NCI-H526 treated with DMSO at 0.1 percent for 48 hours (cell line): Measurements from ENCODE around the gene LOXHD1.

Experiments used
- DNase-seq: peaks from one replicate; lab custom pipeline; 2025; lab: John Stamatoyannopoulos, UW

The LOXHD1 gene

GRCh38 chr18:46547520-46547919, 109.5 kb downstream of the LOXHD1 start:
- no peak for DNase-seq

DNA sequence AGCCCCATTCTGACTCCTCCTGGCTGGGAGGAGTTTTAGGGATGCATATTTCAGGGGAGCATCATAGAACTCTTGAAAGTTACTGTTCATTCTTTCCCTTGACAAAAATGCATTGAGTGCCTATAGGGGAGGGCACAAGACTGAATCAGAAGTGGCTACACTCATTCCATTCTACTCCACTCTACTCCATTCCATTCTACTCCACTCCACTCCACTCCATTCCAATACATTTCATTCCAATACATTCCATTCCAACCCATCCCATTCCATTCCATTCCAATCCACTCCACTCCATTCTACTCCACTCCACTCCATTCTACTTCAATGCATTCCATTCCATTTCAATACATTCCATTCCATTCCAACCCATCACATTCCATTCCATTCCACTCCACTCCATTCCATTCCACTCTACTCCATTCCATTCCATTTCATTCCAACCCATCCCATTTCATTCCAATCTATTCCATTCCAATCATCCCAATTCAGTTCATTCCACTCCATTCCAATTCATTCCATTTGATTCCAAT, 110.8 kb downstream of the LOXHD1 start:
- DNase-seq, result no peak

DNA sequence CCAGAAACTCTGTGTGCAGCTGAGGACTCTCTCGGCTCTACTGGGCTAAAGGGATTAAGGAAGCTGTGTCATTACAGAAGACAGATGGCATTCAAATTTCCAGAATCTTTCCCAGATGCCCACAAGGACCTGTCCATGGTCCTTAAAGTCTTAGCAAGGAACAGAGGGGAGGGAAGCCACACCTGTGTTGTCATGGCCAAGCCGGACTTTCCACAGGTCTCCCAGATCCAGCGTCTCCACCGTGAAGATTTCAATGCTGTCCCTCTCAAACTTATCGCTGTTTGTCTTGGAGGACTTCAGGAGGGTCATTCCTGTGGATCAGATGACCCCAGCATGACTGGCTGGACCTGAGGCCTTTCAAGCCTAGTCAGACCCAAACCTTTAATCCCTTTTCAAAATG, 114.5 kb downstream of the LOXHD1 start:
- no peak for DNase-seq

GRCh38 chr18:46541626-46542189, 115.3 kb downstream of the LOXHD1 start:
- DNase-seq, result no peak

- DNase-seq, result no peak
Measured at GRCh38 chr18:46538376-46538775, 118.6 kb downstream of the LOXHD1 start.

- no peak for DNase-seq
Measured at GRCh38 chr18:46536215-46536874, 120.7 kb downstream of the LOXHD1 start.

DNA sequence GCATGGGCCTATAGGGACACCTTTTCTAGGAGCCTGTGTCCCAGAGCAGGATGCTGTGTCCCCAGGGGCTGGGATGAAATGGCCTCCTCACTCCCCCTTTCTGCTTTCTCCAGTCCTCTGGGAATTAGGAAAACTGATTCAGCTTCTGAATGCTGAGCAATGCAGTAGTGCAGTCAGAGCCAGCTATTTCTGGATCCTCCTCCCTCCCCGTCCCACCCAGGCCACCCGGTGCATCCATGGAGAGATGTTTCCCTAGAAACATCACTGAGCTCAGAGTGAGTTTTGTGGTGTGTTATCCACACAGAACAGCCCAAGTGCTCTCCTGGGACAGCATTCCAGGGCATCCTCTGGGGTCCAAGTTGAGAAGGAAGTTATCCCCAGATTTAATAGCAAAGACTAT, 125.5 kb downstream of the LOXHD1 start:
- DNase-seq, result no peak

DNA sequence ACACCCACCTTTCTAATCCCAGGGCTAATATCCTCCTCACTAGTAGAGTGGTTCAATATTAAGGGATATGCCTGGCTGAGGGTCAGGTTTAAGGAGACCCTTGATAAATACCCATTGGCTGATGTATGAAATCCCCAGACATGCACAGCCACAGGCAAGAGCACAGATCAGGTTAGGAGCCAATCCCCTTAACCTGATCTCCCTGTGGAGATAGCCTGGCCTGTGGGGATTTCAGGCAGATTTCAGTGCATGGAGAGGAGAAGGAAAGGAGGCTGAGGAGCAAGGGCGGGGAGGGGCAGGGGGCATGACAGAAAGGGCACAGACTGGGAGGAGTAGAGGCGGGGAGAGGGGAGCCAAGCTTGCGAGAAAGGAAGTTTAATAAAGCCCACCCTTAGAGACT, 129.0 kb downstream of the LOXHD1 start:
- DNase-seq, result no peak

DNA sequence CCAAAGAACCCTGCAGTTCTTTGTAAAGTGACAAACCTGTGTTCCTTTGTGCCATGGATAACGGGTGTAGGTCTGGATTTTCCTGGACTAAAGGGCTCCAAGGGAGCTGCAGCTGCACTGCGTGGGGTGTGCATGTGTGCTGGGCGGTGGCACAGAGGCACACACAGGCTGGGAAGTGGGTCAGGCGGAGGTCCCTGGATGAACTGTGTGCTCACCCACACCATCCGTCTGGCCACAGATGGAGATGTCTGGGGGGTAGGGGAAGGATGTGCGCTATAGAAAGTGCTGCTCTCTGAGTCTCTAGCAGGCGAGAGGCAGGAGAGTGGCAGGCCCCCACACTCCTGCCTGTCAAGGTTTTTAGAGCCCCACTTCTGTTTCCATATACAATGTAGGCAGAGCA, 137.2 kb downstream of the LOXHD1 start:
- DNase-seq, result no peak

- DNase-seq, result no peak
Measured at GRCh38 chr18:46518438-46518837, 138.6 kb downstream of the LOXHD1 start.

- no peak for DNase-seq
Measured at GRCh38 chr18:46516555-46516954, 140.5 kb downstream of the LOXHD1 start.

DNA sequence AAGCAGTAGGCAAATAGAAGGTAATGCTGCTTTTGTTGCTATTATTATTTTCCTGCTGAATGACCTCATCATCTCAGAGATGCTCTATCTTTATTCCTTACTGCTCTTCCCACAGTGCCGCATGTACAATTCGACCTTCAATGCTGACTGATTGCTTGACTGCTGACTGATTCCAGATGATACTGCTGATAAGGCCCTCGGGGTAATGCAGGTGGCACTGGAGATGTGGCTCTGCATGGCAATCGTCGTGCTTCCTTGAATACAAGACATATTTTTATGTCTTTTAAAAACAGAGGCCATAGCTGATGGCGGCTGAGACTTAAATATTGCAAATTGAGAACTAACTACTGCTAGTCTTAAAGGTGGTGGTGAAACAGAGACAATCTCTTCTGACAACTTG, 146.6 kb downstream of the LOXHD1 start:
- DNase-seq, result no peak

- no peak for DNase-seq
Measured at GRCh38 chr18:46509530-46509929, 147.5 kb downstream of the LOXHD1 start.

DNA sequence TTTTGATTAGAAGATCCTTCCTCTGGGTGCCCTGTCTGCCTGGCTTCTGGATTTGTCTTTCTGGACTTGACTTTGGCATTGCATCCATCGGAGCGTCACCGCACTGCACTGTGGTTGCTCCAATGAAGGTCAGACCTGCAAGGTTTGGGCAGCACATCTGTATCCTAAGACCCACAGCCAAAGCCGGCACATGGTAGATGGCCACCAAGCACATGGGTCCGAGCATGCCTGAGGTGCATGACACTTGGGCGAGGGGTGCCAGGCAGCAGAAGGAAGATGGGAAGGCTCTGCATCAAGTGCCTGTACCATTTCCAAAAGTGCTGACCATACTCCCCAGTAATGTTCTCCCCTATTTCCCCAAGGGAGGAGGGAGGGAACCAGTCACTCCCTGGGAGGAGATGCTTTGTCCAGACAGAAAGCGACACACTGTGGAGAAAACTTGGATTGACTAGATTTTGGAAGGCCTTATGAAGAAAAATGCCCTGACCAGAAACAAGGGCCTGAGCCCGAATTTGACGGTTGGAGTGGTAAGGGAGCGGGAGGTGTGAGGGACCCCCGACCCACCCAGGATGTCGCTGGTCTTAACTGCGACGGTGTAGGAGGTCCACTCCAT, 149.9 kb downstream of the LOXHD1 start:
- DNase-seq, result no peak

DNA sequence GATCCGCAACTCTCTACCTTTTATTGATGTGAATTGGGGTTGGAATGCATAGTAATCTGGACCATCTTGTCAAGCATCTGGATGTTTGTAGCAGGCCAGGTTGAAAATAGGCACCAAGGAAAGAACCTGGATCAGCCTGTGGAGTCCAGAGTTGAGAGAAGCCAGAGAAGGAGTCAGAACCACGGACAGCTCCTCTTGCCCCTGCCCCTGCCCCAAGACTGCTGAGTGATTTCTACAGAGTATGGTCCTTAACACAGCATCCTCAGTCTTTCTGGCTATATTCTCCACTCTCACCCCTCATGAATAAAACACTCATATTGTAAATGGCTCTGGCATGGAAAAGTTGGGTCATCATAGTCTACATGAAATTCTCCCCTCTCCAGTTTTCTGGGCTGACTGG, 154.6 kb downstream of the LOXHD1 start:
- no peak for DNase-seq

- no peak for DNase-seq
Measured at GRCh38 chr18:46497129-46497528, 159.9 kb downstream of the LOXHD1 start.

GRCh38 chr18:46488471-46489213, 168.4 kb downstream of the LOXHD1 start:
- no peak for DNase-seq

DNA sequence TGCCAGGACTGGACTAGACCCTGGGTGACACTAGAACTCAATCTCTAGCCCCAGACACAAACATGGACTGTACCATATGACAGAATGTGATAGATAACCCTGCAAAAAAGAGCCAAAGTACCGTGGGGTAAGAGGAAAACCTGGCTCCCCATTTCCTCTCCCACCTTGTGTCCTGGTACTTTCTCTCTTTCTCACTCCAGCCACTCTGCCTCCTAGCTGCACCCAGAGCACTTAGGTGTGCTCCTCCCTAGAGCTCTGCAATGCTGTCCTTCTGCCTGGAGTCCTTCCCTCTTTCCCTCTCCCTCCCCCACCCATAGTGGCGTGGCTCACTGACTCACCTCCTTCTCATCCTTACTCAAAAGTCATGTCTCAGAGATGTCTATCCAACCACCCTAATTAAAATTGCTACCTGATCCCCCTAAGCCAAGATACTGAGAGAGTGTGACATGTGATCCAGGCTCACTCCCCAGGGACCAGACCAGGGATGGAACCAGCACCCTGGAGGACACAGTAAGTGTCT, 171.3 kb downstream of the LOXHD1 start:
- DNase-seq, result no peak

DNA sequence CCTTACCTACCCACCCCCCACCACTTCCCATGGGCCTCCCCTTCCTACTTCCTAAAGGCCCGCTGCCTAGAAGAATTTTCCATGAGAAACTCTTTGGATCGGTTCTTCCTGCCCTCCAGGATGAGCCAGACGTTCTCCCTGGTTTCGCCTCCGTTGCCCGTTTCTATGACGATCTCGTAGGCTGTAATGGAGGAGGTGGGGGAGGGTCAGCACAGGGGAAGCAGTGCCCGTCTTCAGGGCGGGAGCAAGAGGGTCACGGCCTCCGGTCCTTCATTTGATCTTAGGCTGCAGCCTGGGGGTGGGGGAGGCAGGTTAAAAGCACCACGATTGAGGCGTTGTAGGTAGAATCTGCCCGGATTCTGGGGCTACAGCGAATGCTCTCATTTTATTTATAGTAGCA, 172.0 kb downstream of the LOXHD1 start:
- no peak for DNase-seq

DNA sequence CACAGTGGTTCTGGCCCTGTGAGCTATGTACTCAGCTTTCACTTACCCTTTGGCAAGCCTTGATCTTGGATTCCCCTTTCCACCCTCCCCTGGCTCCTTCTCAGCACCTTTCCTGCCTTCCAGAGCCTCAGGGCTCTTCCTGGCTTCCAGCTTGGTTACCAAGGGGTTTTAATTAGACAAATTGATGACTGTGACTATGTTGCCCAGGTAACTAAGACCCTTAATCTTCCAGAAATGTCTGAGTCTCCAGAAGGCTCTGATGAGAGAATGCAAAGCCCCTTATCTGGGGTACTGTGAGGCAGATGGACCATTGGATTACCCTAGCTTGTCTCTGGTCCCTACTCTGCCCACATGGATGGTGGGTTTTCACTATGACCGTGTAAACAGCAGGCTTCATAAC, 174.2 kb downstream of the LOXHD1 start:
- no peak for DNase-seq

GRCh38 chr18:46481847-46482245, 175.2 kb downstream of the LOXHD1 start:
- DNase-seq, result no peak

GRCh38 chr18:46481048-46481846, 175.8 kb downstream of the LOXHD1 start:
- DNase-seq, result no peak
